A673 (cell line): ENCODE measurements around the gene SRGAP2C. TPM values are rescaled to one million over a fixed set of nuclear protein-coding genes. Genes with fewer than 3 reads are reported as not detected.
"Not testable (repeated sequence)": the region's sequence is repeated elsewhere in the genome, so short reads cannot be mapped to it uniquely, and the experiment has no call there.

Experiments
- BruUV-seq: library from RNA; stranded (reverse); fragments of 400-500 nt; replicated peaks from 2 replicates; lab custom pipeline; 2021; lab: Mats Ljungman, UMichigan
- CTCF ChIA-PET: fragments of 300-600 bp; sonication (Branson Sonifier 250); formaldehyde crosslinking; loops from one replicate; lab custom pipeline; 2022; ENCODE audit warnings: antibody characterized with exemption; lab: Charles Lee
- POLR2A ChIA-PET: fragments of 300-600 bp; sonication (Branson Sonifier 250); formaldehyde crosslinking; loops from one replicate; lab custom pipeline; 2022; ENCODE audit warnings: antibody characterized with exemption; ENCODE audit not compliant: low non-redundant PET; lab: Charles Lee
- DNase-seq: peaks from one replicate; pipeline ENCODE4 v3.0.0-alpha.2; 2015; ENCODE audit warnings: low spot score
- H3K27ac ChIP-seq: fragments of 200-600 bp; sonication (generic); 2 replicates; pipeline ENCODE4 v1.5.1; 2016; ENCODE audit warnings: mixed run types, low read depth, mild to moderate bottlenecking, mixed read lengths, antibody characterized with exemption, low read length; ENCODE audit not compliant: poor library complexity, severe bottlenecking
- H3K27me3 ChIP-seq: fragments of 200-600 bp; sonication (generic); replicated peaks from 2 replicates; pipeline ENCODE4 v1.6.1; 2017; ENCODE audit warnings: mixed run types, low read depth, mild to moderate bottlenecking, mixed read lengths, antibody characterized with exemption, low read length; ENCODE audit not compliant: insufficient read depth, poor library complexity
- H3K36me3 ChIP-seq: fragments of 200-600 bp; sonication (generic); 2 replicates; pipeline ENCODE4 v1.6.1; 2016; ENCODE audit warnings: mixed run types, mild to moderate bottlenecking, mixed read lengths, antibody characterized with exemption, low read length; ENCODE audit not compliant: insufficient read depth, poor library complexity, severe bottlenecking
- H3K4me1 ChIP-seq: fragments of 200-600 bp; sonication (generic); 2 replicates; pipeline ENCODE4 v1.6.1; 2017; ENCODE audit warnings: mixed run types, mild to moderate bottlenecking, mixed read lengths, antibody characterized with exemption, low read length; ENCODE audit not compliant: insufficient read depth, poor library complexity, severe bottlenecking
- H3K4me3 ChIP-seq: fragments of 200-600 bp; sonication (generic); 2 replicates; pipeline ENCODE4 v1.5.1; 2016; ENCODE audit warnings: low read depth, mixed run types, mild to moderate bottlenecking, mixed read lengths, low read length; ENCODE audit not compliant: poor library complexity, severe bottlenecking
- H3K9me3 ChIP-seq: fragments of 200-600 bp; sonication (generic); 2 replicates; pipeline ENCODE4 v1.6.1; 2016; ENCODE audit warnings: mixed run types, low read depth, mild to moderate bottlenecking, mixed read lengths, antibody characterized with exemption, low read length; ENCODE audit not compliant: poor library complexity, severe bottlenecking
- intact Hi-C: fragments of 100-400 bp; cut with micrococcal nuclease; formaldehyde crosslinking; loops from one replicate; pipeline ENCODE4 v1.10.0; 2022; ENCODE audit not compliant: unreplicated experiment
- total RNA-seq: library from RNA; stranded (reverse); gene quantifications from 2 replicates; pipeline ENCODE4 v1.2.3, GENCODE V29; 2021

Gene SRGAP2C
- total RNA-seq, 1 experiment from 2014 or later, result 47.8 TPM

DNA sequence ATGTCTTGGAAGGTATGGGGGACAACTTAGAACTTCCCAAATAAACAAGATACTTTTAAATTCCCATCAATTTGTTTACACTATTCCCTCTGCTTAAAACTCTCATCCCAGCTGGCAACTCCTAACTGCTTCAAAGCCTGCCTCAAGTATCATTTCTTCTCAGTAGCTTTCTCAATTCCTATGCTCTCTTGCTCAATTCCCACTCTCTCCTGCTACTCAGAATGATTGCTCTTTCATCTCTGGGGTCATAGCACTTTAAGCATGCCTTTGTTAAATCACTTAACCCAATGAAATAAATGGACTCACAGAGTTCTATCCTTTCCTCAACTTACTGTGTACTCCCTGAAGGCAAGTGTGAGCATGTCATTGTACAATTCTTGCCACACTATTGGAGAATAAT lies 19.5 kb upstream of the SRGAP2C start:
- H3K27me3 ChIP-seq, intact Hi-C loops, H3K9me3 ChIP-seq, H3K27ac ChIP-seq, DNase-seq, POLR2A ChIA-PET, BruUV-seq, CTCF ChIA-PET, H3K4me1 ChIP-seq, H3K4me3 ChIP-seq, H3K36me3 ChIP-seq: not testable (repeated sequence)

DNA sequence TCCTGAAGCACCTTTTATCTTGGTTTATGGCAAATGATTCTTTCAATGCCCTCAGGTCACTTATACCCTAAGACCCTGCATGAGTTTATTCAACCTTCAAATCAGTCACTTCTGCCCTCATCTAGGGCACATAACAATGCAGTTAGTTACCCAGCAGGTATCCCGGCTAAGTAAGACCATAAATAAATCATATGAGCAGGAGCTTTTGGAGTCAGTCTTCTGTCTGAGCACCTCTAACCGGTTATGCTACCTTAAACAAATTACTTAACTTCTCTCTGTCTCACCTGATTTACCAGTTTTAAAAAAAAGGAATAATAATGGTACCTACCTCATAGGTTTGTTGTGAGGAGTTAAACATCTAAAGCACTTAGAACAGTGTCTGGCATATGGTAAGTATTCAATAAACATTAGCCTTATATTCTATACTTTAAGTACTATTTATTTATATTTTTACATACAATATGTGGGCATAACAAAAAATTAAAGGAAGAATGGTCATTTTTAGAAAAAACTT lies 17.5 kb upstream of the SRGAP2C start:
- H3K27me3 ChIP-seq, DNase-seq, CTCF ChIA-PET, H3K9me3 ChIP-seq, BruUV-seq, intact Hi-C loops, H3K4me1 ChIP-seq, POLR2A ChIA-PET, H3K36me3 ChIP-seq, H3K27ac ChIP-seq, H3K4me3 ChIP-seq: not testable (repeated sequence)

DNA sequence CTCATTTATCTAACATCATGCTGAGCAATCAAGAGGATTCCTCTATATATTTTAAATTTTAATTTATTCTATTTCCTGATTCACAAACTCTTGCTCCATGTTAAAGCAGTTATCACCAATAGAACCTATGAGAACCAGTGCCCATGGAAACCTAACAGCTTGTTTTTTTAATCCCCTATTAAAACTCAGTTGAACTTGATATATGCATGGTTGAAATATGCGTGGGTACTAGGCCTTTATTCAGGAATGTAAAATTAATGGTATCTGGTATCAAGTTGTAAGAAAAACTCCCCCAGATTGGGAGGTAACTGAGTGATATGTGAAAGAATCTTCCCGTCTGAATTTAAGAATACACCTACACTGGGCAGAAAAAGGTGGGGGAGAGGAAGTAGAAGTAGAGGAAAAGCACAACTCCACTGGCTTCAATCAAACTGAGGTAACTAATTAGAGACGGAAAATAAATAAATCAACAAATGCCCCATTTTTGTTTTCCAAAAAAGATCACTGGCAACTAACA lies 16.6 kb upstream of the SRGAP2C start:
- intact Hi-C loops, result not testable (repeated sequence)
- BruUV-seq, result TSS peak; percentile 76

DNA sequence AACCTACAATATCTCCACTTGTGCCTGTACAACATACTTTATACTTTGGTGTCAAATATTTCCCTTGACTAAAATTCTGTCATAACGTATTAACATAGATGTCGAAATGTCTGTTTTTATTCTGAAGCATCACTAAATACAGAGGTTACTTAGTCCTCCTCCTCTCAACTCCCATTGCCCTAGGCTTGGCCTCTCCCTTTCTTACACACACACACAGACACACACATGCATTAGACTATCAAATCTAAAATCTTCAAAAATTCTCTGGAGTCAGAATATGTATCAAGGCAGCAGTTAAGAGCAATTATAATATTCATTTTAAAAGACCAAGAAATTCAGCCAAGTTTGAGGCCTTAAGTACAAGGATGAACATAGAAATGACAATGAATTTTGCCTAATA lies 8.1 kb upstream of the SRGAP2C start:
- CTCF ChIA-PET, H3K27ac ChIP-seq, H3K9me3 ChIP-seq, DNase-seq, H3K36me3 ChIP-seq, intact Hi-C loops, BruUV-seq, H3K4me1 ChIP-seq, POLR2A ChIA-PET, H3K27me3 ChIP-seq, H3K4me3 ChIP-seq: not testable (repeated sequence)

More for the DNA sequence above, 16.6 kb upstream of the SRGAP2C start:
- POLR2A ChIA-PET, H3K27me3 ChIP-seq, H3K27ac ChIP-seq, CTCF ChIA-PET, H3K4me3 ChIP-seq, H3K4me1 ChIP-seq, H3K9me3 ChIP-seq, H3K36me3 ChIP-seq, DNase-seq: not testable (repeated sequence)

DNA sequence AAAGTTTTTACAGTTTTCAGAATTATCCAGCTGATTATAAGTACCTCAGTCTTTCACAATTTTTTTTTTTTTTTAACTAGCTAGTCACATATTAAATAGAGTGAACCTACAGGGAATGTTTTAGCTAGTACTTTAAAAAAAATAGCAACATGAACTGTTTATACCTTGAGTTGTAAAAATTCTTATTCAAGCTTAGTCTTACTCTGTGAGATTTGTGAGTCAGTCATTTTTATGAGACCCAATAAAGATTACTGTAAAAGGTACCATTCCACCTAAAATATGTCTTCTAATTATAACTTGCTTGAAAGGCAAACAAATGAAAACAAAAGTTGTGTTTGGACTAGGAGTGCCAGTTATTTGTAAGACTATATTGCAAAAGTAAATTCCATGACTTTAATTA lies 6.6 kb upstream of the SRGAP2C start:
- BruUV-seq, DNase-seq, intact Hi-C loops, H3K4me3 ChIP-seq, H3K27ac ChIP-seq, H3K27me3 ChIP-seq, H3K36me3 ChIP-seq, POLR2A ChIA-PET, H3K4me1 ChIP-seq, H3K9me3 ChIP-seq, CTCF ChIA-PET: not testable (repeated sequence)

DNA sequence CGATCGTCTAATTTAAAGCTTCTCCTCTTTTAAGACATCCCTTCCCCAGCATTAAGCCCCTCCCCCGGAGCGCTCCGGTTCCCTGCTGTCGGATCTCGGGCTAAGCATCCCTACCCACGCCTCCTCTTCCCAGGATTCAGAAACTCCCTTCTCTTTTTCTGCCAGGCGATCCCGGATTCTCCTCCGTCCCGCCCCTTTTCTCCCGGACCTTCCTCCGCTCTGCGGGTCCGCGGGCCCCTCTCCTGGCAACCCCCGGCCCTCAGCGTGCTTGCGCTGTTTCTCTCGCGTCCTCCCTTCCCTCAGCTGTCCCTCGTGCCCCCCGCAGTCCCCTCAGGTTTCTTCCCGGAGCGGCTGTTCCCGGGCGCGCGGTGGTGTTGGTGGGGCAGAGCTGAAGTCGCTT lies 908 bp upstream of the SRGAP2C start:
- peak; percentile 20 for DNase-seq
- CTCF ChIA-PET, H3K27me3 ChIP-seq, H3K36me3 ChIP-seq, POLR2A ChIA-PET, H3K9me3 ChIP-seq, H3K27ac ChIP-seq, H3K4me1 ChIP-seq, intact Hi-C loops, BruUV-seq: not testable (repeated sequence)
- H3K4me3 ChIP-seq, result peak overlapping the region; percentile 48

DNA sequence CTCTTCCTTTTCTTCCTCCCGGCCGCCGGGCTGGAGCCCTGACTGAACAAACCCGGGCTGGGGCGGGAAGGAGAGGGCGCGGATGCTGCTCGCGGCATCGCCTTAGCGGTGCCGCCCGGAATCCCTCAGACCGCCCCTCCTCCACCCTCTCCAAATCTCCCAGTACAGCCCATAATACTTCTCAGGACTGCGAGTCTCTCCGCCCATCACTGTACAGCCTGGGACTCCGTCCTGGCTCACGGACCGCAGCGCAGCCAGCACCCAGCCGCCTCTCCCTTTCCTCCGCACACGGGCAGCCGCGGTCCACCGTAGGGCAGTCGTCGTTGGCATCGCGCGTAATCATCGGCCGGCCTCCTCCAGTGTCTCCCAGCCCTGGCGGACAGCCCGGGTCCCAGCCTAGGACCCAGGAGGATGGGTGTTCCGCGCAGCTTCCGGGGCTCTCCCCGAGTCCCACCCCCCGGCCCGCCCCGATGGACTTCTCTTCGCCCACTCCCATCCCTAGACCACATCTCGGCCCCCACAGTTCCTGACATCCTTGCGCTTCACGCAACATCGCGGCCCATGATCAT lies 449 bp downstream of the SRGAP2C start:
- CTCF ChIA-PET, H3K9me3 ChIP-seq, BruUV-seq, H3K4me1 ChIP-seq, H3K27me3 ChIP-seq, DNase-seq, H3K36me3 ChIP-seq, intact Hi-C loops, POLR2A ChIA-PET: not testable (repeated sequence)
- peak overlapping the region; percentile 57 for H3K27ac ChIP-seq
- peak overlapping the region; percentile 43 for H3K4me3 ChIP-seq

DNA sequence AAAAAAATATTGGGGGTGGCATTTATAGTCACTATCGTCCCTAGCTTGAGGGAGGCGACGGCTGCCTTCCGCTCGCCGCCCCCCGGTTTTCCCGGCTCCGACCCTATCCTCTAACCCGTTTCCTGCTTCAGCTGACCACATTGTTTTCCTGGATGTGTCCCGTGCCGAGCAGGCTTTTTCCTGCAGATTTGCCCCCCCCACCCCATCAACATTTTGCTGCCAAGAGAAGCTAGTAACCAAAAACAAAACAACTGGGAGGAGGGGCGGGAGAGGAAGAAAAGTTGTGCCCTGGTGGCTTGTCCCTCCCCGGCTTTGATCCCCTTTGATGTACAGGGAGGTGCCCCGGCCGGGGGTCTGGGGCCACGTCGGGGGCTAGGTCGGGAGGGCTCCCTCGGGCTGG lies 1.4 kb downstream of the SRGAP2C start:
- BruUV-seq, POLR2A ChIA-PET, DNase-seq, H3K9me3 ChIP-seq, H3K27ac ChIP-seq, H3K4me1 ChIP-seq, H3K36me3 ChIP-seq, intact Hi-C loops, H3K27me3 ChIP-seq, CTCF ChIA-PET: not testable (repeated sequence)
- H3K4me3 ChIP-seq, result peak overlapping the region; percentile 36
